Endothelial cell of umbilical vein (primary cell): ENCODE measurements around the gene C1orf35. TPM values are rescaled to one million over a fixed set of nuclear protein-coding genes. Genes with fewer than 3 reads are reported as not detected.

Source experiments
- BruUV-seq: library from RNA; stranded (reverse); fragments of 400-500 nt; replicated peaks from 2 replicates; lab custom pipeline; 2021; lab: Mats Ljungman, UMichigan
- CTCF ChIA-PET: fragments of 300-600, 350-600 bp; sonication (Branson Sonifier 250); formaldehyde crosslinking; loops from one replicate; lab custom pipeline; 2021; ENCODE audit warnings: antibody characterized with exemption, inconsistent platforms; lab: Charles Lee
- POLR2A ChIA-PET: fragments of 300-600, 350-600 bp; sonication (Branson Sonifier 250); formaldehyde crosslinking; loops from one replicate; lab custom pipeline; 2021; ENCODE audit warnings: antibody characterized with exemption, inconsistent platforms; lab: Charles Lee
- DNase-seq: peaks from one replicate; pipeline ENCODE4 v3.0.0-alpha.2; 2011; ENCODE audit warnings: low read depth, low spot score
- FAIRE-seq: peaks from 2 replicates; lab custom pipeline; 2011; peaks lifted over from hg19 to GRCh38; lab: Jason Lieb, UNC
- H2AFZ ChIP-seq: 2 replicates; pipeline ENCODE4 v1.6.0; 2012; ENCODE audit warnings: low read depth, low read length, control low read depth, inconsistent platforms
- H3K27ac ChIP-seq: 2 replicates; pipeline ENCODE4 v1.5.1; 2011; ENCODE audit warnings: low read depth, mild to moderate bottlenecking, control low read depth, low read length, moderate library complexity; ENCODE audit not compliant: insufficient read depth
- H3K27me3 ChIP-seq, 2 experiments: 2 replicates each; pipeline versions ENCODE4 v1.6.0 to v1.6.1; 2011; ENCODE audit warnings: low read length in 2 of 2, mixed read lengths in 1 of 2; ENCODE audit not compliant: control insufficient read depth in 2 of 2, insufficient read depth in 2 of 2
- H3K36me3 ChIP-seq, 2 experiments: 2 replicates in 1 of 2; 3 replicates in 1 of 2; pipeline ENCODE4 v1.5.1; 2011; ENCODE audit warnings: low read length in 2 of 2, mild to moderate bottlenecking in 1 of 2, moderate library complexity in 1 of 2; ENCODE audit not compliant: control insufficient read depth in 2 of 2, insufficient read depth in 2 of 2; ENCODE audit errors: extremely low read depth in 1 of 2
- H3K4me1 ChIP-seq: 3 replicates; pipeline ENCODE4 v1.5.1; 2011; ENCODE audit warnings: mild to moderate bottlenecking, low read length; ENCODE audit not compliant: control insufficient read depth, insufficient read depth; ENCODE audit errors: extremely low read depth
- H3K4me2 ChIP-seq: 2 replicates; pipeline ENCODE4 v1.6.1; 2011; ENCODE audit warnings: low read length, control low read depth, mixed read lengths; ENCODE audit not compliant: insufficient read depth
- H3K4me3 ChIP-seq, 3 experiments: fragments of 200-600 bp in 1 of 3; sonication (generic), shearing (Covaris generic) in 1 of 3; replicated peaks in 1 of 3; 2 replicates each; pipeline ENCODE4 v1.5.1; 2011 to 2016; ENCODE audit warnings: control low read depth in 3 of 3, low read length in 3 of 3, mild to moderate bottlenecking in 2 of 3, inconsistent platforms in 1 of 3, low read depth in 1 of 3, moderate library complexity in 1 of 3; ENCODE audit not compliant: insufficient read depth in 1 of 3
- H3K79me2 ChIP-seq: 2 replicates; pipeline ENCODE4 v1.6.0; 2012; ENCODE audit warnings: low read length, inconsistent platforms; ENCODE audit not compliant: control insufficient read depth, insufficient read depth
- H3K9ac ChIP-seq: replicated peaks from 2 replicates; pipeline ENCODE3; 2011; ENCODE audit warnings: low read length, control low read depth; ENCODE audit not compliant: insufficient read depth; ENCODE audit errors: extremely low read depth
- H3K9me1 ChIP-seq: replicated peaks from 3 replicates; pipeline ENCODE4 v1.6.0; 2011; ENCODE audit warnings: mild to moderate bottlenecking, low read length; ENCODE audit not compliant: control insufficient read depth, insufficient read depth; ENCODE audit errors: extremely low read depth
- H3K9me3 ChIP-seq: replicated peaks from 2 replicates; pipeline ENCODE4 v1.5.1; 2012; ENCODE audit warnings: low read length, inconsistent platforms; ENCODE audit not compliant: control insufficient read depth, insufficient read depth
- H4K20me1 ChIP-seq: replicated peaks from 2 replicates; pipeline ENCODE3; 2011; ENCODE audit warnings: mild to moderate bottlenecking, low read length; ENCODE audit not compliant: control insufficient read depth, insufficient read depth; ENCODE audit errors: extremely low read depth
- EZH2 ChIP-seq: IDR thresholded peaks from 2 replicates; pipeline ENCODE4 v1.6.1; 2012; ENCODE audit warnings: borderline replicate concordance, low read depth, mild to moderate bottlenecking, moderate library complexity, low read length, inconsistent platforms; ENCODE audit not compliant: severe bottlenecking
- FOS ChIP-seq: IDR thresholded peaks from 2 replicates; pipeline ENCODE4 v1.6.1; 2011; ENCODE audit warnings: mild to moderate bottlenecking, low read length, moderate library complexity, borderline replicate concordance; ENCODE audit not compliant: insufficient read depth
- GATA2 ChIP-seq: IDR thresholded peaks from 2 replicates; pipeline ENCODE4 v1.7.0; 2011; ENCODE audit warnings: low read depth, mild to moderate bottlenecking, moderate library complexity, mixed read lengths, low read length; ENCODE audit not compliant: insufficient read length, insufficient read depth
- JUN ChIP-seq: IDR thresholded peaks from 2 replicates; pipeline ENCODE4 v1.6.1; 2011; ENCODE audit warnings: borderline replicate concordance, low read depth; ENCODE audit not compliant: insufficient read length, insufficient read depth
- MYC ChIP-seq: IDR thresholded peaks from one replicate; pipeline ENCODE4 v1.6.1; 2011; ENCODE audit warnings: mild to moderate bottlenecking, low read depth, low read length
- POLR2A ChIP-seq: IDR thresholded peaks from 2 replicates; pipeline ENCODE4 v1.6.1; 2012; ENCODE audit warnings: low read depth, mild to moderate bottlenecking, control low read depth, low read length
- POLR2AphosphoS5 ChIP-seq: IDR thresholded peaks from 2 replicates; pipeline ENCODE4 v1.6.1; 2012; ENCODE audit warnings: low read depth, mild to moderate bottlenecking, control low read depth, low read length, moderate library complexity; ENCODE audit not compliant: insufficient read depth
- dilution Hi-C: fragments of 300-500 bp; cut with MboI; formaldehyde crosslinking; loops from one replicate; pipeline ENCODE4 v1.15.0; 2019; ENCODE audit warnings: low sequenced_read_pairs; ENCODE audit not compliant: extremely low pct_ligation_motif_present
- intact Hi-C: fragments of 100-400 bp; cut with micrococcal nuclease; formaldehyde crosslinking; loops from one replicate; pipeline ENCODE4 v1.10.0; 2022
- polyA plus RNA-seq, 4 experiments: library from polyadenylated mRNA; depleted of rRNA in 3 of 4; stranded (reverse) in 3 of 4; unstranded in 1 of 4; fragments of >200 nt; gene quantifications; 2 replicates each; pipeline versions ENCODE4 v1.2.1 to v1.2.3, GENCODE V29; 2011 to 2012; ENCODE audit warnings: missing spikeins in 1 of 4
- total RNA-seq: library from RNA; stranded (reverse); gene quantifications from 2 replicates; pipeline ENCODE4 v1.2.3, GENCODE V29; 2021
- TF ChIP-seq, protein P1 (sequence below): IDR thresholded peaks from 2 replicates; pipeline ENCODE4 v1.6.1; 2011; ENCODE audit not compliant: insufficient read depth, insufficient read length
- TF ChIP-seq, protein P2 (sequence below), 2 donors: IDR thresholded peaks; 1 replicate in 1 of 2; 2 replicates in 1 of 2; pipeline ENCODE4 v1.5.1; 2011; ENCODE audit warnings: low read length in 2 of 2, mild to moderate bottlenecking in 2 of 2, moderate library complexity in 2 of 2, control low read depth in 1 of 2, inconsistent platforms in 1 of 2, low read depth in 1 of 2; ENCODE audit not compliant: insufficient read depth in 1 of 2; ENCODE audit errors: extremely low read depth in 1 of 2

The C1orf35 gene
- total and polyA plus RNA-seq, 2 donors (not counting 3 experiments of a cell fraction or from before 2014, with no cell fraction given), result 19.9 to 21.7 TPM

DNA sequence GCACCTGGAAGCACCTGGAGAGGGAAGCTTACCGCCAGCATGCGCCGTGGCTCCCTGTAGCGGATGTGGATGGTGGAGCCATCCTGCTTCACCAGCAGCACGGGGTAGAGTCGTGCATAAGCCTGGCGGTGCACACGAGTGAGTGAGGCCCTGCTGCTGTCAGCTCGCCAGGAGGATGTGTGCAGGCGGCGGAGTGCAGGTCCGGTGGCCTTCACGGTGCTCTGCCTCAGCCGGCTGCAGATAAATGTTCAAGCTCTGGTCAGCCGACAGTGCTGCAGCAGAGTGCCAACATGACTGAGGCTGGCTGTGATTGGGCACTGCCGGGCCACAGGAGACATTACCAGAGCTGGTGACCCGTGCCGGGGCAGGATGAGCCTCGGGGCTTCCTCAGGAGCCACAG lies 4.5 kb upstream of the C1orf35 start:
- no TSS peak for BruUV-seq
- H3K27me3 ChIP-seq, result no peaks in the 10 kb centered on the region
- FAIRE-seq (no peak), DNase-seq (no peak)
- no peaks in the 10 kb centered on the region for H3K9me3 ChIP-seq
- H3K27ac ChIP-seq, result no peak overlapping the region
- ChIA-PET POLR2A (no interaction called here), CTCF (no interaction called here)
- H3K36me3 ChIP-seq, result peaks cover 0 to 8% of the 10 kb centered on the region in 2 experiments
- H3K4me3 ChIP-seq, result no peak overlapping the region
- no peak overlapping the region for H2AFZ ChIP-seq
- no peaks in the 10 kb centered on the region for H4K20me1 ChIP-seq
- dilution Hi-C loops (no loop called here), intact Hi-C loops (loop anchor here (5.0 kb wide), 1 partner anchor 350 kb away; a partner anchor contains a TSS)
- H3K9ac ChIP-seq, result no peak overlapping the region
- H3K4me2 ChIP-seq, result no peak overlapping the region
- H3K4me1 ChIP-seq, result peaks cover 17% of the 10 kb centered on the region
- peaks cover 13% of the 10 kb centered on the region for H3K79me2 ChIP-seq
- TF ChIP-seq MYC (no peak), GATA2 (no peak), POLR2A (no peak)
- TF ChIP-seq, protein P1, sequence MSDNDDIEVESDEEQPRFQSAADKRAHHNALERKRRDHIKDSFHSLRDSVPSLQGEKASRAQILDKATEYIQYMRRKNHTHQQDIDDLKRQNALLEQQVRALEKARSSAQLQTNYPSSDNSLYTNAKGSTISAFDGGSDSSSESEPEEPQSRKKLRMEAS, result no peak
- TF ChIP-seq, protein P2, sequence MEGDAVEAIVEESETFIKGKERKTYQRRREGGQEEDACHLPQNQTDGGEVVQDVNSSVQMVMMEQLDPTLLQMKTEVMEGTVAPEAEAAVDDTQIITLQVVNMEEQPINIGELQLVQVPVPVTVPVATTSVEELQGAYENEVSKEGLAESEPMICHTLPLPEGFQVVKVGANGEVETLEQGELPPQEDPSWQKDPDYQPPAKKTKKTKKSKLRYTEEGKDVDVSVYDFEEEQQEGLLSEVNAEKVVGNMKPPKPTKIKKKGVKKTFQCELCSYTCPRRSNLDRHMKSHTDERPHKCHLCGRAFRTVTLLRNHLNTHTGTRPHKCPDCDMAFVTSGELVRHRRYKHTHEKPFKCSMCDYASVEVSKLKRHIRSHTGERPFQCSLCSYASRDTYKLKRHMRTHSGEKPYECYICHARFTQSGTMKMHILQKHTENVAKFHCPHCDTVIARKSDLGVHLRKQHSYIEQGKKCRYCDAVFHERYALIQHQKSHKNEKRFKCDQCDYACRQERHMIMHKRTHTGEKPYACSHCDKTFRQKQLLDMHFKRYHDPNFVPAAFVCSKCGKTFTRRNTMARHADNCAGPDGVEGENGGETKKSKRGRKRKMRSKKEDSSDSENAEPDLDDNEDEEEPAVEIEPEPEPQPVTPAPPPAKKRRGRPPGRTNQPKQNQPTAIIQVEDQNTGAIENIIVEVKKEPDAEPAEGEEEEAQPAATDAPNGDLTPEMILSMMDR (IDR thresholded peaks at IDR 0.05; ENCODE audit: extremely low read depth in 1 of 2, insufficient read depth in 1 of 2, low read depth in 1 of 2, low read length in 2 of 2), result no peak
- no peaks in the 10 kb centered on the region for H3K9me1 ChIP-seq

DNA sequence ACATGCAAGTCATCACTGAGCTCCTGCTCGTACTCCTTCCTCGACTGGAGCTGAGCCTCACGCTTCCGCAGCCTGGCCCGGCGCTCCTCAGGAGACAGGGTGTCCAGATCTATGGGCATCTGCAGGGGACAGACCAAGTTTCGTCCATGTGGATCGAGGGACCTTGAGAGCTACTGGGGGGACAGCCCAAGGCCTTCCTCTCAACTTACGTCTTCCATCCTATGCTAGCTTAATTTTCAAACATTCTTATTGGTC lies 3.6 kb upstream of the C1orf35 start:
- FAIRE-seq (no peak), DNase-seq (no peak)
- dilution Hi-C loops, result no loop called here
- peaks cover 19% of the 10 kb centered on the region for H3K4me1 ChIP-seq
- H3K4me3 ChIP-seq, result no peak overlapping the region
- no peak overlapping the region for H2AFZ ChIP-seq
- no peak overlapping the region for H3K4me2 ChIP-seq
- no peak overlapping the region for H3K9ac ChIP-seq
- peaks cover 19% of the 10 kb centered on the region for H3K79me2 ChIP-seq
- H3K9me1 ChIP-seq, result no peaks in the 10 kb centered on the region
- peaks cover 0 to 8% of the 10 kb centered on the region in 2 experiments for H3K36me3 ChIP-seq
- intact Hi-C loops, result loop anchor here (5.0 kb wide), 1 partner anchor 351 kb away; a partner anchor contains a TSS
- no peaks in the 10 kb centered on the region for H3K9me3 ChIP-seq
- H4K20me1 ChIP-seq, result no peaks in the 10 kb centered on the region
- ChIA-PET CTCF (interaction anchor here (1.0 to 1.3 kb wide), 2 partner anchors 42 to 107 kb away, joined by 3 to 4 read pairs; no protein-coding TSS in a partner anchor), POLR2A (no interaction called here)
- no TSS peak for BruUV-seq
- no peaks in the 10 kb centered on the region for H3K27me3 ChIP-seq
- TF ChIP-seq EZH2 (no peak), GATA2 (no peak), MYC (no peak), POLR2AphosphoS5 (no peak), JUN (no peak), FOS (no peak)
- TF ChIP-seq, protein P2 (IDR thresholded peaks at IDR 0.05; ENCODE audit: extremely low read depth in 1 of 2, insufficient read depth in 1 of 2, low read depth in 1 of 2, low read length in 2 of 2), result no peak
- H3K27ac ChIP-seq, result no peak overlapping the region
